Measurements from ENCODE around the gene SH2D3A.

Gene SH2D3A

GRCh38 chr19:6767357-6768235, at the start of gene SH2D3A:
Gene SH2D3A (minus strand): TSS chr19:6767435. CDS start chr19:6763748, 3,687 bp downstream.
- peak within 1 kb of the TSS; percentile 62 for H3K4me3 ChIP-seq (ENCODE audit: low read depth, low read length)
- ChIA-PET CTCF (interaction anchor here (0.6 to 1.8 kb wide), 7 partner anchors 29 to 285 kb away, joined by 3 to 19 read pairs (median 3); partner anchors contain the start of gene GPR108), POLR2A (interaction anchor here (1.0 to 2.3 kb wide), 5 partner anchors 12 to 237 kb away, joined by 3 to 11 read pairs (median 3); partner anchors contain the start of gene TNFSF9)
- no peaks in the 10 kb centered on the region for H3K36me3 ChIP-seq (ENCODE audit: control insufficient read depth in 2 of 2, insufficient read depth in 1 of 2, low read length in 2 of 2)
- no peaks in the 10 kb centered on the region; the same call in 1 of the 2 replicates for H3K4me1 ChIP-seq (ENCODE audit: control insufficient read depth, insufficient read depth, low read length)
- no peak within 1 kb of the TSS for H3K27ac ChIP-seq (ENCODE audit: extremely low read depth, low read depth, low read length)
- no peaks in the 10 kb centered on the region for H3K9me3 ChIP-seq (ENCODE audit: control insufficient read depth, insufficient read depth, low read depth, low read length)
- peak; percentile 55 for TF ChIP-seq ZBTB21 (tag by site-specific recombination; IDR thresholded peaks at IDR 0.05)
- TF ChIP-seq ZNF146 (tag by site-specific recombination; IDR thresholded peaks at IDR 0.05): no peak
- TF ChIP-seq ZNF280C (tag by site-specific recombination; IDR thresholded peaks at IDR 0.05): no peak
- peak; percentile 99 for TF ChIP-seq KLF9 (tag by site-specific recombination; IDR thresholded peaks at IDR 0.05; ENCODE audit: low read depth)
- TF ChIP-seq ZNF580 (tag by site-specific recombination; IDR thresholded peaks at IDR 0.05): no peak
- TF ChIP-seq ZNF423 (tag by site-specific recombination; IDR thresholded peaks at IDR 0.05): peak; percentile 76
- peak; percentile 68 for TF ChIP-seq EGR2 (tag by site-specific recombination; IDR thresholded peaks at IDR 0.05; ENCODE audit: low read depth)
- TF ChIP-seq SP2 (tag by site-specific recombination; IDR thresholded peaks at IDR 0.05): peak; percentile 93
- peak; percentile 74 for TF ChIP-seq ZEB2 (tag by site-specific recombination; IDR thresholded peaks at IDR 0.05)
- TF ChIP-seq KLF17 (tag by site-specific recombination; IDR thresholded peaks at IDR 0.05): 0 out of 2 replicates have a peak, but pooled peaks have one; percentile 44
- peak; percentile 42; the same call in 1 of the 2 replicates for TF ChIP-seq GLIS1 (tag by site-specific recombination; IDR thresholded peaks at IDR 0.05)
- TF ChIP-seq ZBTB20 (tag by site-specific recombination; IDR thresholded peaks at IDR 0.05): no peak
- TF ChIP-seq SP7 (tag by site-specific recombination; IDR thresholded peaks at IDR 0.05): no peak
- TF ChIP-seq GLIS2 (tag by site-specific recombination; IDR thresholded peaks at IDR 0.05): peak; percentile 63
- peak; percentile 42 for TF ChIP-seq ZNF398 (tag by site-specific recombination; IDR thresholded peaks at IDR 0.05)
- peak; percentile 91 for TF ChIP-seq KLF16 (tag by site-specific recombination; IDR thresholded peaks at IDR 0.05)
- no peak for TF ChIP-seq ZNF544 (tag by site-specific recombination; IDR thresholded peaks at IDR 0.05)
- TF ChIP-seq KLF10 (tag by site-specific recombination; IDR thresholded peaks at IDR 0.05): 0 out of 2 replicates have a peak, but pooled peaks have one; percentile 11
- no peak for TF ChIP-seq ZNF19 (tag by site-specific recombination; IDR thresholded peaks at IDR 0.05; ENCODE audit: low read depth)
- peak; percentile 90 for TF ChIP-seq PATZ1 (tag by site-specific recombination; IDR thresholded peaks at IDR 0.05)
- 0 out of 2 replicates have a peak, but pooled peaks have one; percentile 18 for TF ChIP-seq HIC1 (tag by site-specific recombination; IDR thresholded peaks at IDR 0.05)
- TF ChIP-seq ZNF223 (tag by site-specific recombination; IDR thresholded peaks at IDR 0.05): no peak
- TF ChIP-seq ZBTB10 (tag by site-specific recombination; IDR thresholded peaks at IDR 0.05): 0 out of 2 replicates have a peak, but pooled peaks have one; percentile 44
- peak; percentile 14; the same call in 1 of the 2 replicates for TF ChIP-seq ZBTB8A (tag by site-specific recombination; IDR thresholded peaks at IDR 0.05)

Measured in HEK293 (cell line).